CD14-positive monocyte (primary cell): ENCODE results near the gene SDC4. TPM values are rescaled to one million over a fixed set of nuclear protein-coding genes. Genes with fewer than 3 reads are reported as not detected.
"Not testable (repeated sequence)": the region's sequence is repeated elsewhere in the genome, so short reads cannot be mapped to it uniquely, and the experiment has no call there.

Source experiments
- DNase-seq, 3 donors: peaks; one replicate each; pipeline ENCODE4 v3.0.0-alpha.2; 2011 to 2022
- H2AFZ ChIP-seq: 2 replicates; pipeline ENCODE4 v1.6.0; 2012; ENCODE audit warnings: mild to moderate bottlenecking, low read depth, low read length, inconsistent platforms; ENCODE audit not compliant: insufficient read depth, poor library complexity, severe bottlenecking
- H3K27ac ChIP-seq, 2 donors: 1 replicate in 1 of 2; 2 replicates in 1 of 2; pipeline ENCODE4 v1.5.1; 2012 to 2013; ENCODE audit warnings: low read length in 2 of 2, control low read depth in 1 of 2, inconsistent platforms in 1 of 2, low read depth in 1 of 2, mild to moderate bottlenecking in 1 of 2
- H3K27me3 ChIP-seq, 2 donors: one replicate each; pipeline versions ENCODE4 v1.6.0 to v1.6.1; 2011 to 2013; ENCODE audit warnings: low read length in 2 of 2; ENCODE audit not compliant: control insufficient read depth in 2 of 2, insufficient read depth in 2 of 2
- H3K36me3 ChIP-seq, 2 donors: replicated peaks in 1 of 2; 1 replicate in 1 of 2; 2 replicates in 1 of 2; pipeline versions ENCODE4 v1.5.1 to v1.6.1; 2012 to 2013; ENCODE audit warnings: low read length in 2 of 2, control low read depth in 1 of 2, inconsistent platforms in 1 of 2, mild to moderate bottlenecking in 1 of 2; ENCODE audit not compliant: insufficient read depth in 2 of 2, control insufficient read depth in 1 of 2
- H3K4me1 ChIP-seq, 2 donors: 1 replicate in 1 of 2; 2 replicates in 1 of 2; pipeline versions ENCODE4 v1.5.1 to v1.6.1; 2012 to 2013; ENCODE audit warnings: low read length in 2 of 2, control low read depth in 1 of 2, inconsistent platforms in 1 of 2, mild to moderate bottlenecking in 1 of 2, moderate library complexity in 1 of 2; ENCODE audit not compliant: insufficient read depth in 2 of 2, control insufficient read depth in 1 of 2
- H3K4me2 ChIP-seq: replicated peaks from 2 replicates; pipeline ENCODE3; 2012; ENCODE audit warnings: low read length, moderate library complexity, mild to moderate bottlenecking; ENCODE audit not compliant: poor library complexity, severe bottlenecking; ENCODE audit errors: extremely low read depth
- H3K4me3 ChIP-seq, 3 experiments: fragments of 200-600 bp in 1 of 3; sonication (generic) in 1 of 3; replicated peaks in 1 of 3; 1 replicate in 2 of 3; 2 replicates in 1 of 3; pipeline ENCODE4 v1.5.1; 2011 to 2013; ENCODE audit warnings: low read length in 3 of 3, mild to moderate bottlenecking in 3 of 3, control low read depth in 2 of 3, low read depth in 2 of 3, inconsistent platforms in 1 of 3, moderate library complexity in 1 of 3
- H3K79me2 ChIP-seq: 2 replicates; pipeline ENCODE4 v1.6.0; 2012; ENCODE audit warnings: mild to moderate bottlenecking, control low read depth, inconsistent platforms, low read length, moderate library complexity; ENCODE audit not compliant: insufficient read depth
- H3K9ac ChIP-seq: 2 replicates; pipeline ENCODE4 v1.6.0; 2017; ENCODE audit warnings: low read length, mild to moderate bottlenecking; ENCODE audit not compliant: insufficient read depth, poor library complexity, severe bottlenecking
- H3K9me3 ChIP-seq, 2 donors: replicated peaks in 1 of 2; 1 replicate in 1 of 2; 2 replicates in 1 of 2; pipeline versions ENCODE4 v1.5.1 to v1.6.1; 2012 to 2013; ENCODE audit warnings: low read length in 2 of 2, control low read depth in 1 of 2; ENCODE audit not compliant: control insufficient read depth in 1 of 2, insufficient read depth in 1 of 2
- H4K20me1 ChIP-seq: 2 replicates; pipeline ENCODE4 v1.6.0; 2012; ENCODE audit warnings: mild to moderate bottlenecking, low read length, control low read depth, moderate library complexity; ENCODE audit not compliant: insufficient read depth
- H3K27ac Mint-ChIP-seq, 7 donors: one replicate each; pipeline ENCODE4 v1.8.0; 2020; ENCODE audit warnings: mild to moderate bottlenecking in 7 of 7, mixed read lengths in 7 of 7, moderate library complexity in 6 of 7, inconsistent platforms in 2 of 7
- H3K27me3 Mint-ChIP-seq, 3 donors: one replicate each; pipeline ENCODE4 v1.8.0; 2021 to 2022; ENCODE audit warnings: low read depth in 3 of 3, mild to moderate bottlenecking in 3 of 3, mixed read lengths in 3 of 3, moderate library complexity in 3 of 3, inconsistent platforms in 1 of 3
- H3K36me3 Mint-ChIP-seq, 2 donors: one replicate each; pipeline ENCODE4 v1.8.0; 2020; ENCODE audit warnings: mixed read lengths in 2 of 2, inconsistent platforms in 1 of 2, mild to moderate bottlenecking in 1 of 2
- H3K4me1 Mint-ChIP-seq: one replicate; pipeline ENCODE4 v1.8.0; 2020; ENCODE audit warnings: mild to moderate bottlenecking, mixed read lengths
- H3K4me3 Mint-ChIP-seq, 2 donors: one replicate each; pipeline ENCODE4 v1.8.0; 2020; ENCODE audit warnings: mild to moderate bottlenecking in 2 of 2, mixed read lengths in 2 of 2, moderate library complexity in 1 of 2
- H3K9me3 Mint-ChIP-seq, 7 donors: one replicate each; pipeline ENCODE4 v1.8.0; 2020 to 2022; ENCODE audit warnings: mixed read lengths in 7 of 7, mild to moderate bottlenecking in 6 of 7, moderate library complexity in 6 of 7, inconsistent platforms in 2 of 7
- WGBS: methylation state at CpG from one replicate; pipeline ENCODE4 v1.1.5; 2013; ENCODE audit warnings: missing lambda C conversion rate; ENCODE audit not compliant: insufficient coverage; 5-methylcytosine and 5-hydroxymethylcytosine counted together
- intact Hi-C, 2 donors: fragments of 100-400 bp; cut with micrococcal nuclease; formaldehyde crosslinking; loops; one replicate each; pipeline versions ENCODE4 v1.15.0 to v1.15.1; 2023
- polyA plus RNA-seq, 3 donors: library from polyadenylated mRNA; depleted of rRNA in 1 of 3; unstranded in 2 of 3; stranded (reverse) in 1 of 3; fragments of 300-500 nt in 2 of 3; fragments of >200 nt in 1 of 3; fragmentation: Illumina TruSeq in 2 of 3; gene quantifications; 1 replicate in 2 of 3; 2 replicates in 1 of 3; pipeline ENCODE4 v1.2.3, GENCODE V29; 2012 to 2021
- TF ChIP-seq, protein P1 (sequence below): fragments of 200-600 bp; IDR thresholded peaks from one replicate; pipeline ENCODE4 v1.8.0; 2022; ENCODE audit warnings: antibody characterized with exemption, mild to moderate bottlenecking

The SDC4 gene
- polyA plus RNA-seq, 3 donors = 1.6 to 5.1 (median 1.9) TPM

GRCh38 chr20:45352729-45353128, 4.5 kb upstream of the SDC4 start:
- Mint-ChIP-seq H3K4me3 (no peak overlapping the region), H3K36me3 (no peaks in the 10 kb centered on the region), H3K27ac (no peak overlapping the region), H3K9me3 (no peaks in the 10 kb centered on the region), H3K4me1 (peaks cover 14% of the 10 kb centered on the region), H3K27me3 (peaks cover 3 to 13% (median 6%) of the 10 kb centered on the region in 3 donors)
- H3K27ac ChIP-seq = no peak overlapping the region
- H3K36me3 ChIP-seq = no peaks in the 10 kb centered on the region
- H3K4me3 ChIP-seq = no peak overlapping the region
- no peak overlapping the region for H3K9ac ChIP-seq
- no peaks in the 10 kb centered on the region for H3K27me3 ChIP-seq
- intact Hi-C loops = no loop called here
- H3K4me2 ChIP-seq = no peak overlapping the region
- no peak for DNase-seq
- no peaks in the 10 kb centered on the region for H4K20me1 ChIP-seq
- H3K9me3 ChIP-seq = no peaks in the 10 kb centered on the region
- no CpG with 5 or more reads among the region's 3 CpGs for WGBS
- peaks cover 6 to 9% of the 10 kb centered on the region in 2 donors for H3K4me1 ChIP-seq
- no peak overlapping the region for H2AFZ ChIP-seq
- peaks cover under 1% of the 10 kb centered on the region for H3K79me2 ChIP-seq
- TF ChIP-seq, protein P1, sequence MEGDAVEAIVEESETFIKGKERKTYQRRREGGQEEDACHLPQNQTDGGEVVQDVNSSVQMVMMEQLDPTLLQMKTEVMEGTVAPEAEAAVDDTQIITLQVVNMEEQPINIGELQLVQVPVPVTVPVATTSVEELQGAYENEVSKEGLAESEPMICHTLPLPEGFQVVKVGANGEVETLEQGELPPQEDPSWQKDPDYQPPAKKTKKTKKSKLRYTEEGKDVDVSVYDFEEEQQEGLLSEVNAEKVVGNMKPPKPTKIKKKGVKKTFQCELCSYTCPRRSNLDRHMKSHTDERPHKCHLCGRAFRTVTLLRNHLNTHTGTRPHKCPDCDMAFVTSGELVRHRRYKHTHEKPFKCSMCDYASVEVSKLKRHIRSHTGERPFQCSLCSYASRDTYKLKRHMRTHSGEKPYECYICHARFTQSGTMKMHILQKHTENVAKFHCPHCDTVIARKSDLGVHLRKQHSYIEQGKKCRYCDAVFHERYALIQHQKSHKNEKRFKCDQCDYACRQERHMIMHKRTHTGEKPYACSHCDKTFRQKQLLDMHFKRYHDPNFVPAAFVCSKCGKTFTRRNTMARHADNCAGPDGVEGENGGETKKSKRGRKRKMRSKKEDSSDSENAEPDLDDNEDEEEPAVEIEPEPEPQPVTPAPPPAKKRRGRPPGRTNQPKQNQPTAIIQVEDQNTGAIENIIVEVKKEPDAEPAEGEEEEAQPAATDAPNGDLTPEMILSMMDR = no peak

DNA sequence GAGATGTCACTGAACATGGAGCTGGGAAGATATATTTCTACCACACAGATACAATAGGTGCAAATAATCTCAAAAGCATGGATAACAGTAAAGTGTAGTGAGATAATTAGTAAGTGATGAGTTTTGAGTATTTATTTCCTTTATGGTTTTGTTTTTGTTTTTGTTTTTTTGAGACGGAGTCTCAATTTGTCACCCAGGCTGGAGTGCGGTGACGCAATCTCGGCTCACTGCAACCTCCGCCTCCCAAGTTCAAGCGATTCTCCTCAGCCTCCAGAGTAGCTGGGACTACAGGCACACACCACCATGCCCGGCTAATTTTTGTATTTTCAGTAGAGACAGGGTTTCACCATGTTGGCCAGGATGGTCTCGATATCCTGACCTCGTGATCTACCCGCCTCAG, 2.6 kb upstream of the SDC4 start:
- H3K4me1 Mint-ChIP-seq = peaks cover 29% of the 10 kb centered on the region
- intact Hi-C loops, H3K36me3 ChIP-seq, H4K20me1 ChIP-seq, H3K27me3 ChIP-seq, H3K27ac ChIP-seq, H3K9ac ChIP-seq, H3K79me2 ChIP-seq, H2AFZ ChIP-seq, DNase-seq, H3K4me3 Mint-ChIP-seq, H3K4me3 ChIP-seq, H3K4me2 ChIP-seq, H3K27ac Mint-ChIP-seq, H3K9me3 Mint-ChIP-seq, H3K9me3 ChIP-seq: not testable (repeated sequence)
- peaks cover 0 to 12% of the 10 kb centered on the region in 2 donors for H3K36me3 Mint-ChIP-seq
- 92% methylated on average over 2 of the region's 10 CpGs for WGBS
- peaks cover 13 to 29% of the 10 kb centered on the region in 2 donors for H3K4me1 ChIP-seq
- H3K27me3 Mint-ChIP-seq = peaks cover 8 to 26% (median 15%) of the 10 kb centered on the region in 3 donors
